Measurements from ENCODE around the gene MAP3K20. TPM values are rescaled to one million over a fixed set of nuclear protein-coding genes. Genes with fewer than 3 reads are reported as not detected.

The MAP3K20 gene
- polyA plus RNA-seq, 1 experiment = 74.6 TPM

DNA sequence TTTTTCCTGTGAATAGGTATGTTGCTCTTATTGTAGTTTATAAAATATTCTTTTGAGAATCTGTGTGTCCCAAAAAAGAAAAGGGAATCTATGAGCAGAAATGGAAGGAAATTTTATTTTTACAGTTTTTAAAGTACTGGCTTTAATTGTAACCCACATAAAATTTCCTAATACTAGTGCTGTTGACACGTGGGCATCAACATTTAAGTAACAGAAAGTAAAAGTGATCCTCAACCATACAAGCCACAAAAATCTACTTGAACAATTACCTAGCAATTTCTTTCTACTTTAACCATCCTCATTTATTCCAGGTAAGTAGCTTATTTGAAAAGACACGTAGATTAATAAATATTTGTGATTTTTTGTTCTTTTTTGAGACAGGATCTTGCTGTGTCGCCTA is 62.0 kb downstream of the MAP3K20 start:
- H3K27ac ChIP-seq (ENCODE audit: low read depth, low read length) = no peak overlapping the region
- H3K9me3 ChIP-seq (ENCODE audit: control insufficient read depth, insufficient read depth, low read length) = peaks cover 4% of the 10 kb centered on the region; the same call in 1 of the 2 replicates
- ChIA-PET POLR2A (no interaction called here), CTCF (interaction anchor here (1.1 to 1.3 kb wide), 3 partner anchors 73 to 110 kb away, joined by 3 read pairs; no protein-coding TSS in a partner anchor)
- TF ChIP-seq, protein P1, sequence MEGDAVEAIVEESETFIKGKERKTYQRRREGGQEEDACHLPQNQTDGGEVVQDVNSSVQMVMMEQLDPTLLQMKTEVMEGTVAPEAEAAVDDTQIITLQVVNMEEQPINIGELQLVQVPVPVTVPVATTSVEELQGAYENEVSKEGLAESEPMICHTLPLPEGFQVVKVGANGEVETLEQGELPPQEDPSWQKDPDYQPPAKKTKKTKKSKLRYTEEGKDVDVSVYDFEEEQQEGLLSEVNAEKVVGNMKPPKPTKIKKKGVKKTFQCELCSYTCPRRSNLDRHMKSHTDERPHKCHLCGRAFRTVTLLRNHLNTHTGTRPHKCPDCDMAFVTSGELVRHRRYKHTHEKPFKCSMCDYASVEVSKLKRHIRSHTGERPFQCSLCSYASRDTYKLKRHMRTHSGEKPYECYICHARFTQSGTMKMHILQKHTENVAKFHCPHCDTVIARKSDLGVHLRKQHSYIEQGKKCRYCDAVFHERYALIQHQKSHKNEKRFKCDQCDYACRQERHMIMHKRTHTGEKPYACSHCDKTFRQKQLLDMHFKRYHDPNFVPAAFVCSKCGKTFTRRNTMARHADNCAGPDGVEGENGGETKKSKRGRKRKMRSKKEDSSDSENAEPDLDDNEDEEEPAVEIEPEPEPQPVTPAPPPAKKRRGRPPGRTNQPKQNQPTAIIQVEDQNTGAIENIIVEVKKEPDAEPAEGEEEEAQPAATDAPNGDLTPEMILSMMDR (IDR thresholded peaks at IDR 0.05; ENCODE audit: low read depth, low read length) = no peak
- no peak overlapping the region for H3K4me3 ChIP-seq (ENCODE audit: low read depth, low read length)
- DNase-seq (ENCODE audit: low read depth, low spot score) = no peak
- no peaks in the 10 kb centered on the region for H3K27me3 ChIP-seq (ENCODE audit: control insufficient read depth, insufficient read depth, low read length)

DNA sequence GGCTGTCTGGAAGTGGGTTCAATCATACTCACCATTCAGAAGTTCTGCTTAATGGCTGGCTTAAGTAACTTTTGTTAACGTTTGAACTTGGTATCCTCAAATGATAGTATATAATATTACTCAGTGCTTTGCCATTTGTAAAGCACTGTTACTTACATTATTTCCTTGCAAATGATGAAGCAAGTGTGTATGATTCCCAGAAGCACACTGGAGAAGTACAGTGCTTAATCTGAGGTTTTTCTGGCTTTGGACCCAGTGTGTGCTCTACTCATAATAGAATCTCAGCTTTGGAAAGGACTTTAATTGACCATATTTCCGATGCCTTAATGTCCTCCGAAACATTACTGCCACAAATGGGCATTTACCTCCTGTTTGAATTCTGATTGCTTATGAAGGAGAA is 63.3 kb downstream of the MAP3K20 start:
- H3K9me3 ChIP-seq (ENCODE audit: control insufficient read depth, insufficient read depth, low read length) = peaks cover 7% of the 10 kb centered on the region; the same call in 1 of the 2 replicates
- ChIA-PET POLR2A (no interaction called here), CTCF (interaction anchor here (0.8 to 1.1 kb wide), 4 partner anchors 14 to 111 kb away, joined by 3 read pairs; no protein-coding TSS in a partner anchor)
- DNase-seq (ENCODE audit: low read depth, low spot score) = no peak
- H3K27me3 ChIP-seq (ENCODE audit: control insufficient read depth, insufficient read depth, low read length) = no peaks in the 10 kb centered on the region
- TF ChIP-seq, protein P1 (IDR thresholded peaks at IDR 0.05; ENCODE audit: low read depth, low read length) = no peak
- no peak overlapping the region for H3K27ac ChIP-seq (ENCODE audit: low read depth, low read length)
- no peak overlapping the region for H3K4me3 ChIP-seq (ENCODE audit: low read depth, low read length)

DNA sequence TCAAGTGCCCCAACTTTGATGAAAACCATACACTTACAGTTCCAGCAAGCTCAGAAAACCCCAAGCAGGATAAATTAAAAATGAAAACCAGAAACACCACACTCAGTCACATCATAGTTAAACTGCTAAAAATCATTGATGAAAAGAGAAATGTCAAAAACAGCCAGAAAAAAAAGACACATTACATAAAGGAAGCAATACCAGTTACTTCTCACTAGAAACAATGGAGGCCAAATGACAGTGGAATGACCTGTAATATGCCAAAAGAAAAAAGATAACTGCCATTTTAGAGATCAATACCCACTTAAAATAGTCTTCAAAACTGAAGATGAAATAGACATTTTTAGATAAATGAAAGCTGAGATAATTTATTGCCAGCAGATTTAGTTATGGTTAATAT is 66.0 kb downstream of the MAP3K20 start:
- H3K27me3 ChIP-seq (ENCODE audit: control insufficient read depth, insufficient read depth, low read length) = no peaks in the 10 kb centered on the region
- POLR2A ChIA-PET = no interaction called here
- H3K4me3 ChIP-seq (ENCODE audit: low read depth, low read length) = no peak overlapping the region
- H3K27ac ChIP-seq (ENCODE audit: low read depth, low read length) = no peak overlapping the region
- peaks cover 7% of the 10 kb centered on the region; the same call in 1 of the 2 replicates for H3K9me3 ChIP-seq (ENCODE audit: control insufficient read depth, insufficient read depth, low read length)
- CTCF ChIA-PET = interaction anchor here (1.3 kb wide), 1 partner anchor 114 kb away, joined by 3 read pairs; no protein-coding TSS in a partner anchor
- TF ChIP-seq, protein P1 (IDR thresholded peaks at IDR 0.05; ENCODE audit: low read depth, low read length) = no peak
- DNase-seq (ENCODE audit: low read depth, low spot score) = no peak

DNA sequence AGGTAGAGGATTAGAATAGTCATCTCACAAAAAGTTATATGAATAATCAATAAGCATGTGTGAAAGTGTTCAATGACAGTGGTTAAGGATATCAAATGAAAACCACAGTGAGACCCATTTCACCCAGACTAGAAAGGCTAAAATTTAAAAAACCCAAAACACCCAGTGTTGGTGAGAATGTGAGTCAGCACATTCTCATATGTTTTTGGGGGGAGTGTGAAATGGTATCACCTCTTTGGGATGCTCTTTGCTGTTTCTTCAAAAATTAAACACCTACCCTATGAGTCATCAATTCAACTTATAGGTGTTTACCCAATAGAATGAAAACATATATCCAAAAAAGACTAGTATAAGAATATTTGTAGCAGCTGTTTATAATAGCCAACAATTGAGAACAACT is 69.8 kb downstream of the MAP3K20 start:
- POLR2A ChIA-PET = no interaction called here
- TF ChIP-seq, protein P1 (IDR thresholded peaks at IDR 0.05; ENCODE audit: low read depth, low read length) = no peak

DNA sequence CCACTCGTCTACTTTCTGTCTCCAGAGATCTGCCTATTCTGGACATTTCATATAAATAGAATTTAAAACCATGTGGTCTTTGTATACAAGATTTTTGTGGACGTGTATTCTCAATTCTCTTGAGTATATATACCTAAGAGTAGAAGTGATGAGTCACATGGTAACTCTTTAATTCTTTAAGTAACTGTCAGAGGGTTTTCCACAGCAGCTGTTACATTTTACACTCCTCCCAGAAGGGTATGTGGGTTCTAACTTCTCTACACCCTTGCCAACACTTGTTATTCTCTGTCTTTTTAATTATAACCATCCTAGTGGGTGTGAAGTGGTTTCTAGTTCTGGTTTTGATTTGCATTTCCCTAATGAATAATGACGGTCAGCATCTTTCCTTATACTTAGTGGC is 70.9 kb downstream of the MAP3K20 start:
- Histone ChIP-seq H3K27me3 (ENCODE audit: control insufficient read depth, insufficient read depth, low read length) (no peaks in the 10 kb centered on the region), H3K9me3 (ENCODE audit: control insufficient read depth, insufficient read depth, low read length) (peaks cover 7% of the 10 kb centered on the region; the same call in 1 of the 2 replicates), H3K27ac (ENCODE audit: low read depth, low read length) (no peak overlapping the region), H3K4me3 (ENCODE audit: low read depth, low read length) (no peak overlapping the region)
- TF ChIP-seq, protein P1 (IDR thresholded peaks at IDR 0.05; ENCODE audit: low read depth, low read length) = no peak
- CTCF ChIA-PET = no interaction called here
- POLR2A ChIA-PET = no interaction called here
- DNase-seq (ENCODE audit: low read depth, low spot score) = no peak

More for the DNA sequence above, 69.8 kb downstream of the MAP3K20 start:
- Histone ChIP-seq H3K4me3 (ENCODE audit: low read depth, low read length) (no peak overlapping the region), H3K9me3 (ENCODE audit: control insufficient read depth, insufficient read depth, low read length) (peaks cover 7% of the 10 kb centered on the region; the same call in 1 of the 2 replicates), H3K27me3 (ENCODE audit: control insufficient read depth, insufficient read depth, low read length) (no peaks in the 10 kb centered on the region), H3K27ac (ENCODE audit: low read depth, low read length) (no peak overlapping the region)
- DNase-seq (ENCODE audit: low read depth, low spot score) = no peak
- CTCF ChIA-PET = no interaction called here

Measured in AG04450 (cell line).